Neural progenitor cell (in vitro differentiated cells): ENCODE measurements around the gene EFCAB6. TPM values are rescaled to one million over a fixed set of nuclear protein-coding genes. Genes with fewer than 3 reads are reported as not detected.

ENCODE experiments used
- DNase-seq: peaks from one replicate; pipeline ENCODE4 v3.0.0-alpha.2; 2016; ENCODE audit warnings: low spot score
- H2AFZ ChIP-seq: fragments of 200-600 bp; sonication (generic); replicated peaks from 2 replicates; pipeline ENCODE4 v1.6.1; 2016; ENCODE audit warnings: antibody characterized with exemption
- H3F3A ChIP-seq: fragments of 200-600 bp; sonication (generic); 2 replicates; pipeline ENCODE4 v1.6.1; 2016; ENCODE audit warnings: antibody characterized with exemption, low read depth
- H3K27ac ChIP-seq: fragments of 200-600 bp; sonication (generic); 2 replicates; pipeline ENCODE4 v1.5.1; 2016; ENCODE audit warnings: mild to moderate bottlenecking
- H3K27me3 ChIP-seq: fragments of 200-600 bp; sonication (generic); 2 replicates; pipeline ENCODE4 v1.6.1; 2016; ENCODE audit warnings: mild to moderate bottlenecking, moderate library complexity
- H3K36me3 ChIP-seq: fragments of 200-600 bp; sonication (generic); 2 replicates; pipeline ENCODE4 v1.5.1; 2016
- H3K4me1 ChIP-seq: fragments of 200-600 bp; sonication (generic); 2 replicates; pipeline ENCODE4 v1.6.1; 2016; ENCODE audit warnings: mixed run types
- H3K4me2 ChIP-seq: fragments of 200-600 bp; sonication (generic); 2 replicates; pipeline ENCODE4 v1.6.1; 2016
- H3K4me3 ChIP-seq: fragments of 200-600 bp; sonication (generic); 2 replicates; pipeline ENCODE4 v1.5.1; 2016
- H3K79me2 ChIP-seq: fragments of 200-600 bp; sonication (generic); 2 replicates; pipeline ENCODE4 v1.6.1; 2016; ENCODE audit warnings: low read depth
- H3K9ac ChIP-seq: fragments of 200-600 bp; sonication (generic); 2 replicates; pipeline ENCODE4 v1.6.1; 2016
- H3K9me3 ChIP-seq: fragments of 200-600 bp; sonication (generic); 2 replicates; pipeline ENCODE4 v1.5.1; 2016; ENCODE audit warnings: low read depth
- H4K20me1 ChIP-seq: fragments of 200-600 bp; sonication (generic); 2 replicates; pipeline ENCODE4 v1.6.1; 2016; ENCODE audit warnings: low read depth
- H3K27ac Mint-ChIP-seq: 3 replicates; pipeline ENCODE4 v1.8.0; 2021; ENCODE audit warnings: mixed read lengths
- H3K27me3 Mint-ChIP-seq: 2 replicates; pipeline ENCODE4 v1.8.0; 2022; ENCODE audit warnings: low read depth, mild to moderate bottlenecking, inconsistent platforms, moderate library complexity, mixed read lengths; ENCODE audit not compliant: insufficient read depth
- H3K36me3 Mint-ChIP-seq: 3 replicates; pipeline ENCODE4 v1.8.0; 2021; ENCODE audit warnings: mixed read lengths
- H3K4me1 Mint-ChIP-seq: 3 replicates; pipeline ENCODE4 v1.8.0; 2021; ENCODE audit warnings: mixed read lengths
- H3K4me3 Mint-ChIP-seq: 3 replicates; pipeline ENCODE4 v1.8.0; 2021; ENCODE audit warnings: mild to moderate bottlenecking, moderate library complexity, mixed read lengths
- H3K9me3 Mint-ChIP-seq: 3 replicates; pipeline ENCODE4 v1.8.0; 2020; ENCODE audit warnings: mixed read lengths
- CTCF ChIP-seq: fragments of 200-600 bp; sonication (generic); IDR thresholded peaks from 2 replicates; pipeline ENCODE4 v1.5.1; 2017; ENCODE audit warnings: antibody characterized with exemption, mild to moderate bottlenecking
- EZH2 ChIP-seq: fragments of 200-600 bp; sonication (generic); IDR thresholded peaks from 2 replicates; pipeline ENCODE4 v1.6.1; 2017; ENCODE audit warnings: antibody characterized with exemption, mild to moderate bottlenecking, moderate library complexity
- EZH2phosphoT487 ChIP-seq: fragments of 200-600 bp; sonication (generic); IDR thresholded peaks from 2 replicates; pipeline ENCODE4 v1.6.1; 2017; ENCODE audit warnings: antibody characterized with exemption
- total RNA-seq: library from RNA; depleted of rRNA; stranded (reverse); fragments of >200 nt; gene quantifications from 2 replicates; pipeline ENCODE4 v1.2.3, GENCODE V29; 2015; ENCODE audit warnings: low replicate concordance

EFCAB6 gene
- total RNA-seq, 1 donor from 2014 or later = 4.9 TPM

GRCh38 chr22:43546186-43546585 is 265.9 kb downstream of the EFCAB6 start:
- Mint-ChIP-seq H3K36me3 (no peaks in the 10 kb centered on the region), H3K9me3 (no peaks in the 10 kb centered on the region), H3K4me1 (peaks cover 7% of the 10 kb centered on the region), H3K27me3 (peaks cover 6% of the 10 kb centered on the region), H3K27ac (no peak overlapping the region), H3K4me3 (no peak overlapping the region)
- H3F3A ChIP-seq = no peaks in the 10 kb centered on the region
- no peak overlapping the region for H3K4me2 ChIP-seq
- no peak overlapping the region for H2AFZ ChIP-seq
- TF ChIP-seq CTCF = no peak
- TF ChIP-seq EZH2phosphoT487 = no peak
- TF ChIP-seq EZH2 = no peak
- no peak overlapping the region for H3K4me3 ChIP-seq
- H3K4me1 ChIP-seq = no peaks in the 10 kb centered on the region
- no peaks in the 10 kb centered on the region for H3K36me3 ChIP-seq
- H3K27me3 ChIP-seq = no peaks in the 10 kb centered on the region
- no peak overlapping the region for H3K27ac ChIP-seq
- no peaks in the 10 kb centered on the region for H3K79me2 ChIP-seq
- DNase-seq = no peak
- no peaks in the 10 kb centered on the region for H4K20me1 ChIP-seq
- no peaks in the 10 kb centered on the region for H3K9me3 ChIP-seq
- no peak overlapping the region for H3K9ac ChIP-seq

- H3K27me3 Mint-ChIP-seq = peaks cover 10% of the 10 kb centered on the region
- no peak for TF ChIP-seq EZH2
- TF ChIP-seq CTCF = no peak
- TF ChIP-seq EZH2phosphoT487 = no peak
- no peak overlapping the region for H3K27ac Mint-ChIP-seq
- H4K20me1 ChIP-seq = no peaks in the 10 kb centered on the region
- no peaks in the 10 kb centered on the region for H3K36me3 ChIP-seq
- H3K4me1 Mint-ChIP-seq = peaks cover 11% of the 10 kb centered on the region
- DNase-seq = no peak
- no peak overlapping the region for H2AFZ ChIP-seq
- H3K4me2 ChIP-seq = no peak overlapping the region
- H3K9ac ChIP-seq = no peak overlapping the region
- no peaks in the 10 kb centered on the region for H3K4me1 ChIP-seq
- no peaks in the 10 kb centered on the region for H3F3A ChIP-seq
- H3K4me3 ChIP-seq = no peak overlapping the region
- no peak overlapping the region for H3K27ac ChIP-seq
- no peak overlapping the region for H3K4me3 Mint-ChIP-seq
- H3K27me3 ChIP-seq = no peaks in the 10 kb centered on the region
- H3K36me3 Mint-ChIP-seq = no peaks in the 10 kb centered on the region
- no peaks in the 10 kb centered on the region for H3K9me3 Mint-ChIP-seq
- H3K9me3 ChIP-seq = no peaks in the 10 kb centered on the region
- no peaks in the 10 kb centered on the region for H3K79me2 ChIP-seq
Observed at GRCh38 chr22:43544289-43544673, 267.8 kb downstream of the EFCAB6 start.

- Histone ChIP-seq H3K36me3 (no peaks in the 10 kb centered on the region), H3K4me2 (no peak overlapping the region), H3K9me3 (no peaks in the 10 kb centered on the region), H3K79me2 (no peaks in the 10 kb centered on the region), H3K4me1 (no peaks in the 10 kb centered on the region), H4K20me1 (no peaks in the 10 kb centered on the region), H3K4me3 (no peak overlapping the region), H2AFZ (no peak overlapping the region), H3K27me3 (no peaks in the 10 kb centered on the region), H3F3A (no peaks in the 10 kb centered on the region), H3K9ac (no peak overlapping the region), H3K27ac (no peak overlapping the region)
- no peaks in the 10 kb centered on the region for H3K36me3 Mint-ChIP-seq
- H3K9me3 Mint-ChIP-seq = no peaks in the 10 kb centered on the region
- H3K27me3 Mint-ChIP-seq = peaks cover 10% of the 10 kb centered on the region
- DNase-seq = no peak
- H3K27ac Mint-ChIP-seq = no peak overlapping the region
- H3K4me1 Mint-ChIP-seq = peaks cover 11% of the 10 kb centered on the region
- TF ChIP-seq EZH2phosphoT487 (no peak), EZH2 (no peak), CTCF (no peak)
- H3K4me3 Mint-ChIP-seq = no peak overlapping the region
Observed at GRCh38 chr22:43543522-43544288, 268.4 kb downstream of the EFCAB6 start.
